Measurements from ENCODE around the gene NDOR1. TPM values are rescaled to one million over a fixed set of nuclear protein-coding genes. Genes with fewer than 3 reads are reported as not detected.

The NDOR1 gene
- total RNA-seq: 2.6 and 3.6 TPM in 2 replicates

DNA sequence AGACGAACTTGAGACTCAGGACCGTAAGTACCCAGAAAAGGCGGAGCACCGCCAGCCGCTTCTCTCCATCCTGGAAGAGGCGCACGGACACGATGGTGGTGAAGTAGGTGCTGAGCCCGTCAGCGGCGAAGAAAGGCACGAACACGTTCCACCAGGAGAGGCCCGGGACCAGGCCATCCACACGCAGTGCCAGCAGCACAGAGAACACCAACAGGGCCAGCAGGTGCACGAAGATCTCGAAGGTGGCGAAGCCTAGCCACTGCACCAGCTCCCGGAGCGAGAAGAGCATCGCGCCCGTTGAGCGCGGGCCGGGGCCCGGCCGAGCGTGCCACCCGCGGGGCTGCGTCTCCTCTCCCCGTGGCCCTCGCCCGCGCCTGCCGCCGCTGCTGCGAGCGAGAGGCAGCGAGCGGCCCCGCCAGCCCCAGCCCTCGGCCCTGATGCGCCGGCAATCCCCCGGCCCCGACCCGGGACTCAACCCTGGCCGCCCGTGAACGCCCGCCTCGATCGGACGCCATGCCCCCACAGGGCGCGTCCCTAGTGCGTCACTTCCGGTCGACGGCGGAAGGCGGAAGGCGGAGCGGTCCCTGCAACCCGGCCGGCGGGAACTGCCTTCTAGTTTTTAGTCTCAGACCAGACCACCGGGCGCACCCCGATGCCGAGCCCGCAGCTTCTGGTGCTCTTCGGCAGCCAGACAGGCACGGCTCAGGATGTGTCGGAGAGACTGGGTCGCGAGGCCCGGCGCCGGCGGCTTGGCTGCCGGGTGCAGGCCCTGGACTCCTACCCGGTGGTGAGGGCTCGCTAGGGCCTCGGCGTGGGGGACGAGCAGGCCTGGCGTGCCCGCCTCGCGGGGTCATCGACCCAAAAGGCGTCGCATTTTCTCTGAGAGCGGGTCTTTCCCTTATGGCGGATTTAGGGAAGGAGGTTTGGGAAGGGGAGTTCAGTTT is at the start of gene NDOR1, which contains the start of gene TMEM203:
TSS of gene NDOR1 (plus strand) at position 575 of the 944 bp plus-strand sequence. CDS start at position 653, 78 bp downstream.
TSS of gene TMEM203 (minus strand) at position 523 of the 944 bp plus-strand sequence. CDS start at position 289, 234 bp downstream.
- TF ChIP-seq, protein P1, sequence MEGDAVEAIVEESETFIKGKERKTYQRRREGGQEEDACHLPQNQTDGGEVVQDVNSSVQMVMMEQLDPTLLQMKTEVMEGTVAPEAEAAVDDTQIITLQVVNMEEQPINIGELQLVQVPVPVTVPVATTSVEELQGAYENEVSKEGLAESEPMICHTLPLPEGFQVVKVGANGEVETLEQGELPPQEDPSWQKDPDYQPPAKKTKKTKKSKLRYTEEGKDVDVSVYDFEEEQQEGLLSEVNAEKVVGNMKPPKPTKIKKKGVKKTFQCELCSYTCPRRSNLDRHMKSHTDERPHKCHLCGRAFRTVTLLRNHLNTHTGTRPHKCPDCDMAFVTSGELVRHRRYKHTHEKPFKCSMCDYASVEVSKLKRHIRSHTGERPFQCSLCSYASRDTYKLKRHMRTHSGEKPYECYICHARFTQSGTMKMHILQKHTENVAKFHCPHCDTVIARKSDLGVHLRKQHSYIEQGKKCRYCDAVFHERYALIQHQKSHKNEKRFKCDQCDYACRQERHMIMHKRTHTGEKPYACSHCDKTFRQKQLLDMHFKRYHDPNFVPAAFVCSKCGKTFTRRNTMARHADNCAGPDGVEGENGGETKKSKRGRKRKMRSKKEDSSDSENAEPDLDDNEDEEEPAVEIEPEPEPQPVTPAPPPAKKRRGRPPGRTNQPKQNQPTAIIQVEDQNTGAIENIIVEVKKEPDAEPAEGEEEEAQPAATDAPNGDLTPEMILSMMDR (IDR thresholded peaks at IDR 0.05; ENCODE audit: insufficient read depth, low read length, severe bottlenecking): no peak
- DNase-seq (ENCODE audit: low read depth) (peak; percentile 53), FAIRE-seq (no peak)
- Histone ChIP-seq H3K4me3 (ENCODE audit: low read depth, low read length) (peak within 1 kb of the TSS; percentile 83), H3K27me3 (ENCODE audit: control insufficient read depth, insufficient read depth, low read length) (no peaks in the 10 kb centered on the region), H3K36me3 (ENCODE audit: control insufficient read depth, insufficient read depth, low read length) (peaks cover 3% of the 10 kb centered on the region)

DNA sequence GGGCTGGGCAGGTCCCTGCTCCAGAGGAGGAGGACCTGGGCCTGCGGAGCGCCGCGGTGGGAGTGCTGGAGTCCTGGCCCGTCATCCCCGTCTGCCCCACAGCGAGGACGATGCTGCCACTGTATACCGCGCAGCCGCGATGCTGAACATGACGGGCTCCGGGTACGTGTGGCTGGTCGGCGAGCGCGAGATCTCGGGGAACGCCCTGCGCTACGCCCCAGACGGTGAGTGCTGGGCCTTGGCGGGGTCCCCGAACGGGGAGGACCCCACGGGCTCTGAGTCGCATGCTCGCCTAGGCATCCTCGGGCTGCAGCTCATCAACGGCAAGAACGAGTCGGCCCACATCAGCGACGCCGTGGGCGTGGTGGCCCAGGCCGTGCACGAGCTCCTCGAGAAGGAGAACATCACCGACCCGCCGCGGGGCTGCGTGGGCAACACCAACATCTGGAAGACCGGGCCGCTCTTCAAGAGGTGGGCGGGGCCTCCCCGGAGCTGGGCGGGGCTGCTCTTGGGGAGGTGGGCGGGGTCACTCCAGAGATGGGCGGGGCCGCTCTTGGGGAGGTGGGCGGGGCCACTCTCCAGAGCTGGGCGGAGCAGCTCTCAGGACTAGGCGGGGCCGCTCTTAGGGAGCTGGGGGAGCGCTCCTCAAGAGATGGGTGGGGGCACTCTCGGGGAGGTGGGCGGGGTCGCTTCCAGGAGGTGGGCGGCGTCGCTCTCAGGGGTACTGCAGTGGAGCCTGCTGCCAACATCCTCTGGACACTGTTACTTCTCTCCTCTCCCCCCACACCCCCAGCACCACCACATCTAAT is 48.7 kb upstream of the NDOR1 start:
- no peak for FAIRE-seq
- peak overlapping the region; percentile 11 for H3K4me3 ChIP-seq (ENCODE audit: low read depth, low read length)
- DNase-seq (ENCODE audit: low read depth): no peak
- H3K27me3 ChIP-seq (ENCODE audit: control insufficient read depth, insufficient read depth, low read length): peaks cover 13% of the 10 kb centered on the region
- TF ChIP-seq, protein P1 (IDR thresholded peaks at IDR 0.05; ENCODE audit: insufficient read depth, low read length, severe bottlenecking): no peak
- H3K36me3 ChIP-seq (ENCODE audit: control insufficient read depth, insufficient read depth, low read length): no peaks in the 10 kb centered on the region

DNA sequence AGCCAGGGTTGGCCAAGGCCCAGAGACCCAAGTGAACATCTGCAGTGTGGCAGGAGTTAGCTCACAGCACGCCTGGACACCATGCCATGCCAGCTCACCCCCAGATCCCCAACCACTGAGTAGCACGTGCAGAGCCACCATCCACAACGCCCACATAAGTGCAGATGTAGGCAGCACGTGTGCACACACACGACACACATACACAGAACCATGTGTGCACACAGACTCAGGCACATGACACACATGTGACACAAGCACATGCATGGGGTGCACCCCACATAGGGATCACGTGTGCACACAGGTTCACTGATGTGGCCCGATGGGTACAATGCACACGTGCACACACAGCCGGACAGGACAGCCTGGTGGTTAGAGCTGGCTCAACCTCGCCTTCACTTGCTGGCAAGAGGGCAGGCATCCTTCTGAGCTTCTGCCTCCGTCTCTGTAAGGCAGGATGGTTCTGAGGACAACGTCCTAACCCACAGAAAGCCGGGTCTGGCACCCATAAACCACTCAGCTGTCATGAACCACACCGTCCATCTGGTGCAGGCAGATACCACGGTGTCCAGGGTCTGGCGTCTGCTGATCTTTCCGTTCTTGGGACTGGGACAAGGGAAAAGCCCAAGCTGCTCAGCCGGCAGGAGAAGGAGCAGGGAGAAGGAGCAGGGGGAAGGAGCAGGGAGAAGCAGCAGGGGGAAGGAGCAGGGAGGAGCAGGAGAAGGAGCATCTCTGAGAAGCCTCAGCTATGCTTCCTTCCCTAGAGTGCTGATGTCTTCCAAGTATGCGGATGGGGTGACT is 47.7 kb upstream of the NDOR1 start:
- Histone ChIP-seq H3K27me3 (ENCODE audit: control insufficient read depth, insufficient read depth, low read length) (peaks cover 13% of the 10 kb centered on the region), H3K36me3 (ENCODE audit: control insufficient read depth, insufficient read depth, low read length) (no peaks in the 10 kb centered on the region), H3K4me3 (ENCODE audit: low read depth, low read length) (no peak overlapping the region)
- DNase-seq (ENCODE audit: low read depth): no peak
- FAIRE-seq: no peak
- TF ChIP-seq, protein P1 (IDR thresholded peaks at IDR 0.05; ENCODE audit: insufficient read depth, low read length, severe bottlenecking): no peak

DNA sequence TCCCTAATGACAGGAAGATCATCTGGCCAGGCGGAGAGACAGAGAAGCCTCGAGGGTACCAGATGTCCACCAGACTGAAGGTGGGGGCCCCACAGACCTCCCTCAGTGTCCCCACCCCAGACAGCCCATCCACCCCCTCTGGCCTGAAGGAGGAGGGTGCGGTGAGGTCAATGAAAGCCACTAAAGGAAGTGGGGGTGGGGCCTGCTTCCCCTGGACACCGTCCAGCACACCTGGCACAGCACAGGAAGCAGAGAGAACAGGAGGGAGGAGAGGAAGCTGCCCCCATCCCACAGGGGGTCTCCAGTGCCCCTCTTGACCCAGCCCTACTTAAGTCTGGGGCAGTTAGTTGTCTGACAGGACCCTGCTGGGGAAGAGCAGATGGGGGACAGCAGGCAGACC is 46.9 kb upstream of the NDOR1 start:
- Histone ChIP-seq H3K27me3 (ENCODE audit: control insufficient read depth, insufficient read depth, low read length) (peaks cover 13% of the 10 kb centered on the region), H3K36me3 (ENCODE audit: control insufficient read depth, insufficient read depth, low read length) (no peaks in the 10 kb centered on the region), H3K4me3 (ENCODE audit: low read depth, low read length) (no peak overlapping the region)
- TF ChIP-seq, protein P1 (IDR thresholded peaks at IDR 0.05; ENCODE audit: insufficient read depth, low read length, severe bottlenecking): no peak
- DNase-seq (ENCODE audit: low read depth) (no peak), FAIRE-seq (no peak)
